Endometrial microvascular endothelial cells (primary cell): ENCODE results near the gene EIF4E2. TPM values are rescaled to one million over a fixed set of nuclear protein-coding genes. Genes with fewer than 3 reads are reported as not detected.

Experiments used
- in situ Hi-C: cut with HindIII; loops from 2 replicates; pipeline ENCODE4 v1.10.0; 2017; ENCODE audit warnings: low sequenced_read_pairs, low pct_unique_long_range_greater_than_20kb; ENCODE audit errors: inconsistent ontology term
- total RNA-seq: library from RNA; depleted of rRNA; stranded (reverse); fragments of >200 nt; gene quantifications from one replicate; pipeline ENCODE4 v1.2.3, GENCODE V29; 2015; ENCODE audit errors: inconsistent ontology term

Gene EIF4E2
- total RNA-seq, 1 donor from 2014 or later = 100 TPM

DNA sequence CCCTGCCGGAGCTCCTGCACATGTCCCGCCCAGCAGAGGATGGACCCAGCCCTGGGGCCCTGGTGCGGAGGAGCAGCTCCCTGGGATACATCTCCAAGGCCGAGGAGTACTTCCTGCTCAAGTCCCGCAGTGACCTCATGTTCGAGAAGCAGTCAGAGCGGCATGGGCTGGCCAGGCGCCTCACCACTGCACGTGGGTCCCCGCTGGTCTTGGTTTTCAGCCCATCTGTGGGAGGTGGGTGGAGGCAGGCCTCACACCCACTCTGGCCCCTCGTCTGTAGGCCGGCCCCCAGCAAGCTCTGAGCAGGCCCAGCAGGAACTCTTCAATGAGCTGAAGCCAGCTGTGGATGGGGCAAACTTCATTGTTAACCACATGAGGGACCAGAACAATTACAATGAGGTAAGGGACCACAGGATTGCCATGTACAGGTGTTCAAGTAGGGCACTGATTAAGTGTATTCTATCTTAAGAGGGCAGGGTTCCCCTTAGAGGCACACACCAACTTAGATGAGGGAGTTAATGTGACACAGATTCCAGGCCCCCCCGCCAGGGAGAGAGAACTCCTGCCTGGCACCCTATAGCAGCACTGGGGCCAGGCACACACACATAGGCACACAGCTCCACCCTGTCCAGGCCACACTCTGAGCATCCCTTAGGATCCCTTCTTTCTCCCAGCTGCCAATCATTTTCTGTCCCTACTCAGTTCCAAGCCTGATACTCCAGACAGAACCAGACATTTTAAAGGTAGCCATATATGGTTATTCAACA, 16.4 kb upstream of the EIF4E2 start:
- in situ Hi-C loops = no loop called here

DNA sequence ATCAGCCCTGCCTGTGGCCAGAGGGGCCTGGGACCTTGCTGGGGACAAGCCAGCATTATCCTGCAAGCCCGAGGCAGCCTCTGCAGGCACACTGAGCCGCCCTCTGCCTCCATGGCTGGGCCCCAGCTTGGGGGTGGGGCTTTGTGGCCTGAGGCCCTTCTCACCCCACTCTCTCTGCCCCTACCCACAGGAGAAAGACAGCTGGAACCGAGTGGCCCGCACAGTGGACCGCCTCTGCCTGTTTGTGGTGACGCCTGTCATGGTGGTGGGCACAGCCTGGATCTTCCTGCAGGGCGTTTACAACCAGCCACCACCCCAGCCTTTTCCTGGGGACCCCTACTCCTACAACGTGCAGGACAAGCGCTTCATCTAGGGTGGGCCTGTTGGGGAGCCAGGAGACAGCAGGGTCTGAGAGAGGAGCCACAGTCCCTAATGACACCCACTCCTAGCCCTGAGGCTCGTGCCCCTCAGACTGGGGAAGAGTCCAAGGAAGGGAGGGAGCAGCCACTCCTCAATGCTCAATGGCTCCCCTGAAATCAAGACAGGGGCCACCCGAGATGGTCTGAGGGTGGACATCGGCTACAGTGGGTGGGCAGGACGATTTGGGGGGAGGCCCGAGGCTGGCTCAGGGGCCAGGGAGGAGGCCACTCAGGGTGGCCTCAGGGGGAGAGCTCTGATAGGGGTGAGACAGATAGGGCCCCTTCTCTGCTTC, 15.4 kb upstream of the EIF4E2 start:
- in situ Hi-C loops = no loop called here

DNA sequence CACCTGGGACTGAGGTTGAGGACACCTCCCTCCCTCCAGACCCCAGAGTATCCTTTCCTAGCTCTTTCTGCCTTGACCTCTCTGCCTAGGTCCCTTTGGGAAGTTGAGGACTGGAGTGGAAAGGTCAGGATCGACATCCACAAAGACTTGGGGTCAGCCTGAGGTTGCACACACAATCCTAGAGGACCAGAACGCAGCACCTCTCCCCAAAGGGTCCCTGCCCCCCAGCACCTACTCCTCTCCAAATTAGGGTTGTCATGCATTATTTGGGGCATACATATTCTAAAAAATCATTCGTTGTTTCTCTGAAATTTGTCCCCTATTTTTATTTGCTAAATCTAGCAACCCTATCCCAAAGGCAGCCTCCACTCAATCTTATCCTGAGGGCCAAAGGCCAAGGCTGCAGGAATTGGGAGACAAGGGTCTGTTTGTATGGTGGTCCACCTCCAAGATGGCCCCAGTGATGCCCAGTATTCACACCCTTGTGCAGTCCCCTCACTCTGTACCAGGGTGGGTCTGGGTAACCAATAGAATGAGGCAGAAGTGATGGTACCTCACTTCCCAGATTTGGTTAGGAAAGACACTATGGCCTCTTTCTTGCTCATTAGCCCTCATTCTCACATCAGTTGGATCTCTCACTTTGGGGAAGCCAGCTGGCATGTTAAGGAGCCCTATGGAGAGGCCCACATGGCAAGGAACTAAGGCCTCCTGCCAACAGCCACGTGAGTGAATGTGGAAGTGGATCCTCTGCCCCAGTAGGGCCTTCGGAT, 14.5 kb upstream of the EIF4E2 start:
- in situ Hi-C loops = no loop called here

DNA sequence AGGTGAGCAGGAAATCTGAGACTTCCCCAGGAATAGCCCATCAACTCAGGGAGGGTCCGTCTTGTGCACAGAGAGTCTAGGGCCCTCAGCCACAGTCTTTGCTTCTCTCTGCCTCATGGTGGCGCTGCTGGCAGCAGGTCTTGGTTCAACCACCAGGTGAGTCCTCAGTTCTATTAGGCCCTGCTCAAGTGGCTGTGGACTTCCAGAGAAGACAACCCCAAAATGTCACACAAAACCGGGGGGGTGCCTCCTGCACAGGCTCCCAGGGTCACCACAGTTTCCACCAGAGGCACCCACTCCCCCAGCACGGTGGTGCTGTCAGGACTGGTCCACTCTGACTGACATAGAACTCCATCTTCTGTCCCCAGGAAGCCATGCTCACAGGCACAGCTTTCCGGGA, 13.4 kb upstream of the EIF4E2 start:
- in situ Hi-C loops = no loop called here

DNA sequence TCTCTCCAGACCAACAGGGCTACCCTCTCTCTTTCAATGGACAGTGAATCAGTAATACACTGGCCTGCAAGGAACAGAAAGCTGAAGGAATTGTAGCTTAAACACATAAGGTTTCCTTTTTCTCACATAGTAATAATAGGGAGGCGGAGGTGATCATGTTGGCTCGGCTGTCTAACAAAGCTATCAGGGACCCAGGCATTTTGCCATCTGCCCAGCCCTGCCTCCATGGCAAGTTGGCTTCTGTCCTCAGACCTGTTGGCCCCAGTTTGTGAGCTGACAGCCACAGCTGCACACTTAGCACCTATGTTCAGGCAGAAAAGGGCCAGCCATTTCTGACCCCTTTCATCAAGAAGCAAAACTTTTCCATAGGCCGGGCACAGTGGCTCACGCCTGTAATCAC, 13.0 kb upstream of the EIF4E2 start:
- in situ Hi-C loops = no loop called here

DNA sequence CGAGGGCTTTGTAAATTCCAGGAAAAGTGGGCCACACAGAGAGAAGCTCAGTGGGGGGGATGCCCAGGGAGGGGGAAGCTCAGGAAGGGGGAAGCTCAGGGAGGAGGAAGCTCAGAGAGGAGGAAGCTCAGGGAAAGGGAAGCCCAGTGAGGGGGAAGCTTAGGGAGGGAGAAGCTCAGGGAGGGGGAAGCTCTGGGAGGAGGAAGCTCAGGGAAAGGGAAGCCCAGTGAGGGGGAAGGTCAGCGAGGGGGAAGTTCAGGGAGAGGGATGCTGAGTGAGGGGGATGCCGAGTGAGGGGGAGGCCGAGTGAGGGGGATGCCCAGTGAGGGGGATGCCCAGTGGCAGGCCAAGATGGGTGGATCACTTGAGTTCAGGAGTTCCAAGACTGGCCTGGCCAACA, 11.8 kb upstream of the EIF4E2 start:
- in situ Hi-C loops = no loop called here

DNA sequence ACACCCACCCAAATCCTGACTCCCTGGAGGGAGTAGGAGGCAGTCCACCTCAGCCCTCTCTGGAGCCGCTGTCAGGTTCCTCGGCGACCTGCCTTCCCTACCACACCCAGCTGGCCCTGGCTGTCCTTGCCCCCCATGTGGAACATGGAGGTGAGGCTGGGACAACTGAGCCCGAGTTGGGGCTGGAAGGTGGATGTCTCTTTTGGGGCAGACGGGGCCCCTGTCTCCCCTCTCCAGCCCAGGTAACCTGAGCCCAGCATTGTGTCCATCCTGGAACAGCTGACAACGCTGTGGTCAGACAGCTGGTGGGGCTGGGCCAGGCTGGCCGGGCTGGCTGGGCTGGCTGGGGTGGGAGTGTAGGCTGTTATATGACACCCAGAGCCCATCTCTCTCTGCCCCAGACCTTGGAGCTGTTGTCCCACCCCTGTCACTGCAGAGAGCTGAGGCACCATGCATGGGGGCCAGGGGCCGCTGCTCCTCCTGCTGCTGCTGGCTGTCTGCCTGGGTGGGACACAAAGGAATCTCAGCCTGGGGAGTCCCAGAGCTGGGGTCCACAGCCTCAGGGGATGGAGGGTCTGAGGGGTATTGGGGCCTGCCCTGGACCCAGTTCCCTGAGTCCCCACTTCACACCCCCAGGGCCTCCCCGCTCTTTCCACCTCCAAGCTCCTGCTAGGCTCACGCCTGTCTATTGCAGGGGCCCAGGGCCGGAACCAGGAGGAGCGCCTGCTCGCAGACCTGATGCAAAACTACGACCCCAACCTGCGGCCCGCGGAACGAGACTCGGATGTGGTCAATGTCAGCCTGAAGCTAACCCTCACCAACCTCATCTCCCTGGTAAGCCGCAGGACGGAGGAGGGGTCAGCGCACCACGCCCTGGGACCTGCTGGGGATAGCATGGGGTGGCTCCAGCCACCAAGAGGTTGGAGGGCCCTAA, 10.9 kb upstream of the EIF4E2 start, which contains the start of gene CHRNG:
TSS of gene CHRNG (plus strand) at position 395 of the 934 bp plus-strand sequence. CDS start at position 451, 56 bp downstream.
- in situ Hi-C loops = no loop called here

DNA sequence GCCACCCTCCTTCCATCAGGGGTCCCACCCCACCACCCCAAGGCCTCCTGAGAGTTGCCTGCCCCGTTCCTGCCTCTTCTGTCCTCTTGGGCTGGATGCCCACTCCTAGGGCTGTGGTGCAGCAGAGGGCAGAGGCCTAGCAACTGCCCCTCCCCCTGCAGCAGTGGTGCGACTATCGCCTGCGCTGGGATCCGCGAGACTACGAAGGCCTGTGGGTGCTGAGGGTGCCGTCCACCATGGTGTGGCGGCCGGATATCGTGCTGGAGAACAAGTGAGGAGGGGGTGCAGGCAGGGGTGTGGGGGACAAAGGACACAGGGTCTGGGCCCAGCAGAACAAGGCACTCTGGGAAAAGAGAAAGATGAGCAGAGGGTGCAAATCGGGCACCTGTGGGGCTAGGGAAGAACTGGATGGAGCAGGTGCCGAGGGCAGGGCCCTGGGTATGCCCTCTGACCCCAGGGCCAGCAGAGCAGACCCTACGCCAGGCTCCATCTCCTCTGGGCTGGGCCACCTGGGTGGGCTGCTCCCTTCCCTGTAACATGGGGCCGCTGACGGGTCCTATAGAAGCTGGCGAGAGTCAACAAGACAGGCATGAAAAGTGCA, 9.9 kb upstream of the EIF4E2 start:
- in situ Hi-C loops = no loop called here

DNA sequence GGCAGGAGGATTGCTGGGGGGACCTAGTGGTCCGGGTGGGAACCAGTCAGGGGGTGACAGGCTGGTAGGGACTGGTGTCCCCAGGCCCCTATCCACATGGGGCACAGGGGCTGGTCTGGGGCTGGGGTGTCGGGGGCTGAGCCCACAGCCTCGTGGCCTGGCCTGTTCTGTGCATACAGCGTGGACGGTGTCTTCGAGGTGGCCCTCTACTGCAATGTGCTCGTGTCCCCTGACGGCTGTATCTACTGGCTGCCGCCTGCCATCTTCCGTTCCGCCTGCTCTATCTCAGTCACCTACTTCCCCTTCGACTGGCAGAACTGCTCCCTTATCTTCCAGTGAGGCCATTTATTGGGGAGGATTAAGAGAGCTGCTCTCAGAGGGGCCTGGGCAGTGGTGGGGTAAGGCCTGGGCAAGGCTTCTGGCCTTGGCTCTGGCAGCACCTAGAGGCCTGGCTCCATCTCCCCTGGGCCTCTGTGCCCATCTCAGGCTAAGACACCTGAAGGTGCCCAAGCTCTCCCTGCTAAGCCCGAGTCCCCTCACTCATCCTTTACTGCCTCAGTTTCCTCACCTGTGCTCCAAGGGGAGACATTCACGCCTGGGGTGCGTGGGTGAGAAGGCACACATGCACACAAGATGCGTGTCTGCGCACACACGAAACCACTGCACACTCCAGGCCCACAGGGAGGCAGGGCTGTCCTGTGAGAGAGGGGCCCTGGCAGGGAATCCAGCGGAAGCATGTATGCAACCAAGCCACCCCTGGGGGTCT, 9.1 kb upstream of the EIF4E2 start:
- in situ Hi-C loops = no loop called here

DNA sequence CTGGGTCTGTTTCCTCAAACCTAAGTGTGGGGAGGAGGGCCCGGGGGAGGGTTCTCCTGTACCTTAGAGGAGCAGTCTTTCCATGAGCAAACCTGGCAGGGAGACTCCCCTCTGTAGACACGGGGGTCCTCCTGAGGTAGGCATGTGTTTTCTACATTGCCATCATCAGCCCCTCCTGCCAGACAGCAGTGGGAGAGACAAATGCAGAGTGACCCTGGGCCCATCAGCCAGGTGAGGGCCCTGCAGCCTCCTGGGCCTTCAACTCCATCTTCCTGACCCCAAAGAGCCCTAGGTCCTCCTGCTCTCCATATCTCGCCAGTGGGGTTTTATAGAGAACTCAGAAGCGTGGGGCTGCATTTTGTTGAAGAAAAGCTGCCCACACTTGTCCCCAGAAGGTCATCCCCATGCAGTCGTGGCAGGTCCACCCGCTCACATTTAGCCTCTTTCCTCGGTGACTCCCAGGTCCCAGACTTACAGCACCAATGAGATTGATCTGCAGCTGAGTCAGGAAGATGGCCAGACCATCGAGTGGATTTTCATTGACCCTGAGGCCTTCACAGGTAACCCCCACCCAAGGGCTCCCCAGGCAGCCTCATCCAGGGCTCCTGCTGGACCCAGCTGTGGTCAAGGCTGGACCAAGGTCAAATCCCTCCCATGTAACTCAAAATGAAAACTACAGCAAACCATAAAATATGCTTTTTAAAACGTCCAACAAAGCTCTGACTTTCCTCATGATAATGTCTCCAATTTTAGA, 8.4 kb upstream of the EIF4E2 start:
- in situ Hi-C loops = no loop called here

DNA sequence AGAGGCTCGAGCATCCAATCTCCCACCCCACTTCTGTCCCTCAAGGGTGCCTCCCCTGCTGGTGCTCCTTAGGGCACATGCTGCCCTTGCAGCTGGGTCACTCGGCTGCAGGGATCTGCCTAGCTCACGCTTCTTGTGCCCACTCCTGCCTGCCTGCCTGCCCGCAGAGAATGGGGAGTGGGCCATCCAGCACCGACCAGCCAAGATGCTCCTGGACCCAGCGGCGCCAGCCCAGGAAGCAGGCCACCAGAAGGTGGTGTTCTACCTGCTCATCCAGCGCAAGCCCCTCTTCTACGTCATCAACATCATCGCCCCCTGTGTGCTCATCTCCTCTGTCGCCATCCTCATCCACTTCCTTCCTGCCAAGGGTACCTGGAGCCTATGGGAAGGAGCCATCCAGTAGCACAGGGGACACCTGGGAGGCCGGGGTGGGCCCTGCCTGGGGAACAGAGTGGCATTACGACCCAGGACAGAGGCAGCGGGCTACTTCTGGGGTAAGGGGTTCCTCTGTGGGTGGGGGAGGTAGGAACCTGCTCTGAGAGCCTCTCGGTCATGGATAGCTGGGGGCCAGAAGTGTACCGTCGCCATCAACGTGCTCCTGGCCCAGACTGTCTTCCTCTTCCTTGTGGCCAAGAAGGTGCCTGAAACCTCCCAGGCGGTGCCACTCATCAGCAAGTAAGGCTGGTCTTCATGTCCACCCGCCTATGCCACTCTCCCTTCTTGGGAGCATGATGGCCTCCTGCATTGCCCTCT, 7.6 kb upstream of the EIF4E2 start:
- in situ Hi-C loops = no loop called here

DNA sequence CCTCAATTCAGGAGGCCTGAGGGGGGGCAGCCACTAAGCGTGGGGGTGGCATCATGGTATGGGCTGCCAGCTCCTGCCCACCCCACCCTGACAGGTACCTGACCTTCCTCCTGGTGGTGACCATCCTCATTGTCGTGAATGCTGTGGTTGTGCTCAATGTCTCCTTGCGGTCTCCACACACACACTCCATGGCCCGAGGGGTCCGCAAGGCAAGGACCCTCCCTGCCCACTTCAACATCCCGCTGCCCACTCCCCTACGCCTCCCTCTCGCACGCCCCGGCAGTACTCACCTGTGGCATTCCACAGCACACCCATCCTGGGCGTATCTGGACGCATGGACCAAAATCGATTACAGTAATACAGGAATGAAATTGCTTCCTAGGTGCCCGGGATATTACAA, 7.0 kb upstream of the EIF4E2 start:
- in situ Hi-C loops = no loop called here

DNA sequence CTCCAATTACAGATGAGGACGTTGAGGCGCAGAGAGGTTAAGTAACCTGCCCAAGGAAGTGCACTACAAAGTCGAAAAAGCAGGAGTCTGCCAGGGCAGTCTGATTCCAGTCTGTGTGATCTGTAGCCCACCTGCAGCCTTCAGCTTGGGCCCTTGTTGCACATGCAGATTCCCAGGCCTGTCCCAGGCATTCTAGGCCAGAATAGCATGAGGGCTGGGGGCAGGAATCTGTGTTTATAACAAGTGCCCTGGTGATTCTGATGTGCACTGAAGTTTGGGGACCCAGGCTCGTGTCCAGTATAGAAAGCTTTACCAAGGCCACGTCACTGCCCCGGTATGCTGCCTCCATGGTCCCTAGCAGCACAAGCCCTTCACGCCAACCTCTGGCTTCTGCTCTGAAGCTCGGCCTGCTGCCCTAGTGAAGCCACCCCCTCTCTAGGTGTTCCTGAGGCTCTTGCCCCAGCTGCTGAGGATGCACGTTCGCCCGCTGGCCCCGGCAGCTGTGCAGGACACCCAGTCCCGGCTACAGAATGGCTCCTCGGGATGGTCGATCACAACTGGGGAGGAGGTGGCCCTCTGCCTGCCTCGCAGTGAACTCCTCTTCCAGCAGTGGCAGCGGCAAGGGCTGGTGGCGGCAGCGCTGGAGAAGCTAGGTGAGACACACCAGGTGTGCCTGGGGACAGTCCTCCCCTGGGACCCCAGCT, 6.4 kb upstream of the EIF4E2 start:
- in situ Hi-C loops = no loop called here

DNA sequence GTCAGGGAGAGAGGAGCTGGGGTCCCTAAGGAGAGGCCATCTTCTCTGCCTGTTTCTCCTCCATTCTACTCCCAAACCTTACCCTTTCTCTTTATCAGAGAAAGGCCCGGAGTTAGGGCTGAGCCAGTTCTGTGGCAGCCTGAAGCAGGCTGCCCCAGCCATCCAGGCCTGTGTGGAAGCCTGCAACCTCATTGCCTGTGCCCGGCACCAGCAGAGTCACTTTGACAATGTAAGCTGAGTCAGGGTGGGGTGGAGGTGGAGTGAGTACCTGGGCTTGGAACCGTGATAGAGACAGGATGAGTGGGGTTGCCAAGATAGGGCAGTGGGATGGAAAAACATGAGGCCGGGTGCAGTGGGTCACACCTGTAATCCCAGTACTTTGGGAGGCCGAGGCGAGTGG, 5.8 kb upstream of the EIF4E2 start:
- in situ Hi-C loops = no loop called here

DNA sequence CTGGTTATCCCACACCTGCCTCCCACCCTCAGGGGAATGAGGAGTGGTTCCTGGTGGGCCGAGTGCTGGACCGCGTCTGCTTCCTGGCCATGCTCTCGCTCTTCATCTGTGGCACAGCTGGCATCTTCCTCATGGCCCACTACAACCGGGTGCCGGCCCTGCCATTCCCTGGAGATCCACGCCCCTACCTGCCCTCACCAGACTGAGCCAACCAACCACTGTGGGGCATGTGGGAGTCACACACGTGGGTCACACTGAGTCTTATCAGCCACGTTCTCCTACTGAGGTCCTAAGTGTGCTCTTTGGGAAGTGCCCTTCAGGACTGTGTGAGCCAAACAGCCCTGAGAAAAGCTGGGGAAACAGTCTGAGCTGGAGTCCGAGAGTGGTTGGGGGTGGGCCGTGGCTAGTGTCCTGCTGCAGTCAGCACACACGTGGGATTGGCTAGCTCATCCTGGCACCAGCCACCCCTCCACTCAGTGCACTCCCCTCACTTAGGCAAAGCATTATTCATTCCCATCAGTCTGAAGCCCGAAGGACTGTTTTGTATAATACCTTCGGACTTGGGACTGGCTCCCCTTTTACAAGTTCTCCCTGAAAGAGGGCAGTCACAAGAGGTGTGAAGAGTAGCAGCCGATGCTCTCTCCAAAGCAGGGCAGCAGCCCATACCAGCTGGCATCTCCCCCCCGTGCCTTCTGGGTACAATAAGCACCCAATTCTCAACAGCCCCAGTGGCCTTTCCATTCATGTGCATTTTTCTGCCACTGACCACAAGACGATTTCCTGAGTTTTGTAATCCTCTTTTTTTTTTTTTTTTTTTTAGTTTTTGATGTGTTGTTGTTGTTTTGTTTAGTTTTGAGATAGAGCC, 4.7 kb upstream of the EIF4E2 start:
- in situ Hi-C loops = no loop called here
